ENCODE data around the gene JARID2. TPM values are rescaled to one million over a fixed set of nuclear protein-coding genes. Genes with fewer than 3 reads are reported as not detected.

The JARID2 gene
- total and polyA plus RNA-seq, 2 of the 8 experiments (the other 6 are each of a cell fraction or from before 2014, with no cell fraction given), result 60.1 to 239 TPM

GRCh38 chr6:15554728-15555100, 308.8 kb downstream of the JARID2 start:
- peaks cover 0 to 12% (median 7%) of the 10 kb centered on the region in 4 experiments; a peak in 4 of 7 replicates for H3K4me1 ChIP-seq (replicated peaks in 1 of 4; ENCODE audit: control insufficient read depth in 3 of 4, insufficient read depth in 4 of 4, low read length in 3 of 4)
- FAIRE-seq, result no peak
- POLR2A ChIA-PET (ENCODE audit: partially characterized antibody), result no interaction called here
- no peak for TF ChIP-seq TAF1 (IDR thresholded peaks at IDR 0.05; ENCODE audit: low read depth, low read length)
- no peak for TF ChIP-seq BACH1 (IDR thresholded peaks at IDR 0.05; ENCODE audit: low read length)
- TF ChIP-seq CREB1 (IDR thresholded peaks at IDR 0.05), result no peak
- TF ChIP-seq CEBPB (IDR thresholded peaks at IDR 0.05; ENCODE audit: low read depth, low read length), result no peak
- TF ChIP-seq ZNF274 (IDR thresholded peaks at IDR 0.05; ENCODE audit: borderline replicate concordance, extremely low read depth, low read length), result no peak
- no peak for TF ChIP-seq RAD21 (IDR thresholded peaks at IDR 0.05 in 1 of 2, conservative IDR thresholded peaks at IDR 0.05 in 1 of 2; ENCODE audit: low read depth in 2 of 2, low read length in 2 of 2)

More at GRCh38 chr6:15554728-15555100, 308.8 kb downstream of the JARID2 start:
- Histone ChIP-seq H3K36me3 (ENCODE audit: control insufficient read depth in 2 of 4, insufficient read depth in 4 of 4, low read length in 3 of 4) (no peaks in the 10 kb centered on the region), H4K91ac (replicated peaks; ENCODE audit: insufficient read length, low read length) (no peak overlapping the region), H3K14ac (ENCODE audit: insufficient read length) (no peak overlapping the region), H2AK5ac (ENCODE audit: low read depth, low read length) (no peak overlapping the region), H2BK5ac (ENCODE audit: low read depth, low read length) (no peak overlapping the region), H4K5ac (ENCODE audit: insufficient read length, low read depth, low read length) (no peak overlapping the region), H3K56ac (replicated peaks; ENCODE audit: insufficient read length, low read depth, low read length) (no peak overlapping the region), H4K8ac (ENCODE audit: extremely low read depth, insufficient read depth, low read length) (no peak overlapping the region), H3K79me1 (ENCODE audit: low read depth, low read length) (no peaks in the 10 kb centered on the region), H3K4me3 (ENCODE audit: extremely low read depth in 1 of 4, insufficient read depth in 2 of 4, low read depth in 3 of 4, low read length in 4 of 4) (no peak overlapping the region), H3K27me3 (replicated peaks in 1 of 4; ENCODE audit: control insufficient read depth in 3 of 4, extremely low read depth in 1 of 4, insufficient read depth in 3 of 4, low read length in 3 of 4) (no peaks in the 10 kb centered on the region; a peak in 1 of 7 replicates), H3K79me2 (ENCODE audit: control insufficient read depth in 1 of 2, insufficient read depth in 2 of 2, low read length in 2 of 2) (no peaks in the 10 kb centered on the region), H2AFZ (ENCODE audit: low read length) (no peak overlapping the region), H3K4ac (replicated peaks; ENCODE audit: insufficient read length, low read depth, low read length) (no peak overlapping the region), H3K9ac (replicated peaks in 1 of 4; ENCODE audit: extremely low read depth in 1 of 4, low read depth in 3 of 4, low read length in 3 of 4) (no peak overlapping the region), H2BK20ac (ENCODE audit: low read length) (no peak overlapping the region), H3K9me3 (ENCODE audit: insufficient read depth in 2 of 2, low read depth in 1 of 2, low read length in 1 of 2) (no peaks in the 10 kb centered on the region), H2BK12ac (ENCODE audit: low read depth, low read length) (0 out of 2 replicates have a peak overlapping the region, but pooled peaks have one; percentile 68), H4K20me1 (replicated peaks in 1 of 2; ENCODE audit: control insufficient read depth in 1 of 2, insufficient read depth in 2 of 2, low read length in 2 of 2) (peaks cover 0 to 3% of the 10 kb centered on the region in 2 experiments), H3K23ac (ENCODE audit: insufficient read length) (no peak overlapping the region), H2BK15ac (ENCODE audit: low read length) (no peak overlapping the region), H3K23me2 (ENCODE audit: low read depth, low read length) (no peaks in the 10 kb centered on the region), H2BK120ac (replicated peaks; ENCODE audit: low read depth, low read length) (no peak overlapping the region), H3K18ac (ENCODE audit: extremely low read depth, low read length) (no peak overlapping the region), H3K27ac (ENCODE audit: low read depth, low read length) (no peak overlapping the region), H3K4me2 (ENCODE audit: insufficient read depth in 1 of 2, low read depth in 2 of 2, low read length in 2 of 2) (no peak overlapping the region)
- CTCF ChIA-PET (ENCODE audit: partially characterized antibody), result no interaction called here
- no peak for DNase-seq (ENCODE audit: low read depth in 1 of 2, low spot score in 2 of 2)
- WGBS, 2 experiments (ENCODE audit: extremely low coverage in 1 of 2, insufficient coverage in 1 of 2, insufficient read length in 1 of 2, insufficient replicate concordance in 2 of 2, low coverage in 1 of 2, low lambda C conversion rate in 2 of 2, missing lambda C conversion rate in 1 of 2), result 93% methylated on average over 6 of the region's 6 CpGs; no CpG with 5 or more reads in 1 of the 2 experiments
